ENCODE data around the gene UBE2J2.
"Not testable (repeated sequence)": the region's sequence is repeated elsewhere in the genome, so short reads cannot be mapped to it uniquely, and the experiment has no call there.

Gene UBE2J2

DNA sequence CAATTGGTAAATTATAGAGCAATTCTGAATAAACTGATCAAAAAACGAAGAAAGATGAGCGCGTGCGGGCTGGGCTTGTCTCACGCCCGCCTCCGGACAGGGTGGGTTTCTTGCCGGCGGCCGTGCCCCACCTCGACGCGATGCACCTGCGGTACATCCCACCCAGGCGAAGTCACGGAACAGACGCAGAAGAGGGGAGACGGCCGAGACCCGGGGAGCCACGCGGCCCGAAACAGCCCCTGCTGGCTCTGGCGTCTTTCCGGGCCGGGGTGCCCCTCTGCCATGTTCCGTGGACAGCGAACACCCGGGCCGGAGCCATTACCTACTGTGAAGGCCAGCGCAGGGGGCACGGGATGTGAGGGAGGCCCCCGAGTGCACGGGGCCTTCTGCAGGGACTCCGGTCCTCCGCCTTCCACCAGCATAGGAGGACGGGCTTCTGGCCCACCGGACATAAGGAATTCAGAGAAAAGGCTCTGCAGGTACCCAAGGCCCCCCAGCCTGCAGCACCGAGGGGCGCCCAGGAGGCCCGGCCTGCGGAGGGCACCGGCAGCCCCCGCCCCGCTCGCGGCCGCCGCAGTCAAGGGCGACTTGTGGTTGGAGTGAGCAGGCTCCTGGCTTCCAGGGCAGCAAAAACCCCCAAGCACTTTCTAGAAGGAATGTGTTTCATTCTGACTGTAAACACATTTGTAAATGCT lies 19.5 kb downstream of the UBE2J2 start:
- DNase-seq = no peak

GRCh38 chr1:1253314-1253713 lies 20.3 kb downstream of the UBE2J2 start:
- no peak for DNase-seq

DNA sequence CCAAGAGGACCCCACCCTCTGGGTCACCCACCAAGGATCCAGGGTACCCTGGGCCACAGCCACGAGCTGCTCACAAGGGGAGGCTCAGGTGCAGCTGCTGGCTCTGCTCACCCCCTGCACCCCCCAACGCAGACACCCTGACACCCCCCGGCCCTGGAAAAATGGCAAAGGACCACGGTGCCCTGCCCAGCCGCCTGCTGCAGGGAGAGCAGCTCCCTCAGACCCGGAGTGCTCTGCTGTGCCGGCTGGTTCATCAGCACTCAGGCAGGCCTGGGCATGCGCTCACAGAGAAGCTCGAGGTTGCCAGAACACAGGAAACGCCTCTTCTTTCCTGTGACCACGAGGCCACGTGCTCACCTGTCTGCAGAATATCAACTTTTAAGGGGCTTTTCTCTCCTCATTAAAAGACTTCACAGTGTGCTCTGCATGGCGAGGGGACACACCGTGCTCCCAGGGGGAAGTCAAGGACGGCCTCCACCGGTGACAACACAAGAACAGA lies 22.8 kb downstream of the UBE2J2 start:
- DNase-seq = peak; percentile 58 to 69

DNA sequence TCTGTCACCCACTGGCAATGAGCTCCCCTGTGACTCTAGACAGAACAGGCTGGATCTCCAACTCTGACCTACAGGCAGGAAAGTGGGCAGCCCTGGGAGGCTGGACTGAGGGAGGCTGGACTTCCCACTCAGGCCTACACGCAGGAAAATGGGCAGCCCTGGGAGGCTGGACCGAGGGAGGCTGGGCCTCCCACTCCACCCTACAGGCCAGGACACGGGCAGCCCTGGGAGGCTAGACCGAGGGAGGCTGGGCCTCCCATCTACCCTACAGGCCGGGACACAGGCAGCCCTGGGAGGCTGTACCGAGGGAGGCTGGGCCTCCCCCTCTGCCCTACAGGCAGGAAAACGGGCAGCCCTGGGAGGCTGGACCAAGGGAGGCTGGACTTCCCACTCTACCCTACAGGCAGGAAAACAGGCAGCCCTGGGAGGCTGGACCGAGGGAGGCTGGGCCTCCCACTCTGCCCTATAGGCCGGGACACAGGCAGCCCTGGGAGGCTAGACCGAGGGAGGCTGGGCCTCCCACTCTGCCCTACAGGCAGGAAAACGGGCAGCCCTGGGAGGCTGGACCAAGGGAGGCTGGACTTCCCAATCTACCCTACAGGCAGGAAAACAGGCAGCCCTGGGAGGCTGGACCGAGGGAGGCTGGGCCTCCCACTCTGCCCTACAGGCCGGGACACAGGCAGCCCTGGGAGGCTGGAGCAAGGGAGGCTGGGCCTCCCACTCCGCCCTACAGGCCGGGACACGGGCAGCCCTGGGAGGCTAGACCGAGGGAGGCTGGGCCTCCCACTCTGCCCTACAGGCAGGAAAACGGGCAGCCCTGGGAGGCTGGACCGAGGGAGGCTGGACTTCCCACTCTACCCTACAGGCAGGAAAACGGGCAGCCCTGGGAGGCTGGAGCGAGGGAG lies 25.4 kb downstream of the UBE2J2 start:
- not testable (repeated sequence) for DNase-seq

DNA sequence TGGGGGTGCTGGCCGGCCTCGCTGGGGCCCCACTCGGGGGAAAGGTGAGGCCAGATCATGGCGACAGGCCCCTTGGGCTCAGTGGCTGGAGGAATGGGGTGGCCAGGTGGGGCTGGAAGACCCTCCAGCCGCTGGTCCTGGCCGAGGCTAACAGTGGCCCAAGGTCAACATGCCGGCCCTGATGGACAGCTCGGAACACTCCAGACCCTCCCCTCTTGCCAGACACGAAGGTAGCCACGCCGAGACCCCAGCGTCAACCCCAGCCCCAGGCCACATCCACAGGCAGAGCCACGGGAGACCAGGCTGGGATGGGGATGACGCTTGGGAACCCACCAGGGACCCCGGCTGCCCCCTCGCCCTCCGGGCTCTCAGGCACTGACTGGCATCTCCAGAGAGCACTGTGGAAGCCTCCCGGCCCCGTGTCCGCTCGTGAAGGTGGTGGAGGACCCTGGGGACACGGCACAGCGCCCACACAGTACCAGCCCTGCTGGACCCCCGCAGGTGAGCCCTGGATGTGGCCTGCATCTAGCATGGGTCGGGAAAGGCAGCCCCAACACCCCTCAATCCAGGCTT lies 26.2 kb downstream of the UBE2J2 start:
- DNase-seq = no peak

DNA sequence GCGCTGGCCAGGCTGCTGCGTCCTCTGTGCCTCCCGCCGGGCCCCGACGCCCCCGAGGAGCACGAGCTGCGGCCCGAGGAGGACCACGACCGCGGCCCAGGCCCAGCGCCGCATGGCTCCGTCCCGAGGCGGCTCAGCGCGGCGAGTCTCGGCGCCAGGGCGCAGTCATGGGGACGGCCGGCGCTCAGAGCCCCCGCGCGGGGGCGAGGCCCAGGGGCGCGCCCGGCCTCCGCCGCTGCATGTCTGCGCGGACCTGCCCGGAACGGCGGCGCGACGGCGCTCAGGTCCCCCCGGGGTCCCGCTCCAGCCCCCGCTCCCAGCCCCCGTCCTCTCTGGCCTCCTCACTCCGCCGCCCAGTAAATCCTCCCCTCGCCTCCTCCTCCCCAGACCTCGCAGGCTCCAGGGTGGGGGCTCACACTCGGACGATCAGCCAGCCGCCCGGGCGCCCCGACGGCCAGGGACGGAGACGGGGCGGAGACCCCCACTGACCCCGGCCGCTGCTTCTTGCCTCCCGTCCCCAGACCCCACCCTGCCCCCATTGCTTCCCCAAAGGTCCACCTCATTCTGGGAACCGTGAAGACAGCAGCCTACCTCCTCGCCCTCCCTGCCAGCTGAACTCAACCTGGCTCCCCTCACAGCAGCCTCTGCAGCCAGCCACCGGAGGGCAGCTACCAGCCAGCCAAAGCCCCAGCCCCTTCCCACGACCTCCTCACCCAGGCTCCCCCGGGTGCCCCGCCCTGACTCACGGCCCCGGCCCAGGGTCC lies 26.9 kb downstream of the UBE2J2 start, which contains the start of gene C1QTNF12:
C1QTNF12 (minus strand) TSS at position 146 of the 764 bp plus-strand sequence; CDS start at position 114, 32 bp downstream.
- no peak for DNase-seq

DNA sequence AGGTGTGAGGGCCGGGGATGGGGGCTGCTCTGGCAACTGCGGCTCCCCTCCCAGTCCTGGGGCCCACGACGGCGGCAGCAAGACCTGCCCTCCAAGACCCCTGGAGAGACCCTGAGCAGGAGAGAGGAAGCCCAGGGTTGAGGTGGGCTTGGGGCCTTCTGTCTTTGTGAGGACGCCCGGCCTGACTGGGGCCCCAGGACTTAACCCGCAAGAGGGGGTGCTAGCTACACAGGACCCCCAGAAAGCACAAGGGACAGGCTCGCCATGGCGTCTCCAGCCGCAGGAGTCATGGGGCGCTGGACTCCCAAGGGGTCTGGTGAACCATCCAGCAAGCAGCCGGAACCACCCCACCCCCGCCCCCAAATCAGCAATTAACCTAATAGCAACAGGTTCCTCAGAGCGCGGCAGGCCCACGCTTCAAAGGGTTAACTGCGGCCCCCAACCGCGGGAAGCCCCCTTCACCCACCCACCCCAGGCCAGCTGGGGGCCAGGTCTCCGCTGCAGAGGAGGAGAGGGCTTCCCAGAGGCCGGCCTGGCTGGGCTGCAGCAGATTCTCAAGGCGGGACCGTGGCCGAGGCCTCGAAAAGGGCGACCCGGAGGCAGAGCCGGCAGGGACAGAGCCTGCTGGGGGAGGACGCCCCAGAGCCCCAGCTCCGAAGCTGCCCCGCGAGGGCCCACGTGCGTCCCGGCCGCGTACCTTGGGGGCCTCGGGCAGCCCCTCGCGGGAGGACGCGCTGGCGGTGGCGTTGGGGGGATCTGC lies 27.7 kb downstream of the UBE2J2 start:
- no peak for DNase-seq

- DNase-seq = no peak
Measured at GRCh38 chr1:1245178-1245816, 28.4 kb downstream of the UBE2J2 start.

GRCh38 chr1:1244192-1244811 lies 29.4 kb downstream of the UBE2J2 start:
- DNase-seq = no peak

DNA sequence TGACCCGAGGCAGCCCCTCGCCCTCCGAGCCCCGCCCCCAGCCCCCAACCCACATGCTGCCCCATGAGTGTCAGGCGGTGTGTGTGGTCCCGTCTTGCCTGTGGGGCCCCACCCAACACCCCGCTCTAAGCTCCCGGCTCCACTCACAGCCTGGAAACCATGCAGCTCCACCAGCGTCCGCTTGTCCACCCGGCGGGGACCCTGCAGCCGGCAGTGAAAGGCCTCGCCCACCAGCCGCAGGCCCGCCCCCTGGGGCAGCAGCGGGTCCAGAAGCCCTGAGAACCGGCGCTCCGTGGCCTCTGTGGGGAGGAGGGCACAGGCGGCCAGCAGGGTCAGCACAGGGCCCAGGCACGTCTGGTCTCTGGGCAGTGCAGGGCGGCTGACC lies 29.9 kb downstream of the UBE2J2 start:
- no peak for DNase-seq

GRCh38 chr1:1243266-1243660 lies 30.4 kb downstream of the UBE2J2 start:
- DNase-seq = no peak

DNA sequence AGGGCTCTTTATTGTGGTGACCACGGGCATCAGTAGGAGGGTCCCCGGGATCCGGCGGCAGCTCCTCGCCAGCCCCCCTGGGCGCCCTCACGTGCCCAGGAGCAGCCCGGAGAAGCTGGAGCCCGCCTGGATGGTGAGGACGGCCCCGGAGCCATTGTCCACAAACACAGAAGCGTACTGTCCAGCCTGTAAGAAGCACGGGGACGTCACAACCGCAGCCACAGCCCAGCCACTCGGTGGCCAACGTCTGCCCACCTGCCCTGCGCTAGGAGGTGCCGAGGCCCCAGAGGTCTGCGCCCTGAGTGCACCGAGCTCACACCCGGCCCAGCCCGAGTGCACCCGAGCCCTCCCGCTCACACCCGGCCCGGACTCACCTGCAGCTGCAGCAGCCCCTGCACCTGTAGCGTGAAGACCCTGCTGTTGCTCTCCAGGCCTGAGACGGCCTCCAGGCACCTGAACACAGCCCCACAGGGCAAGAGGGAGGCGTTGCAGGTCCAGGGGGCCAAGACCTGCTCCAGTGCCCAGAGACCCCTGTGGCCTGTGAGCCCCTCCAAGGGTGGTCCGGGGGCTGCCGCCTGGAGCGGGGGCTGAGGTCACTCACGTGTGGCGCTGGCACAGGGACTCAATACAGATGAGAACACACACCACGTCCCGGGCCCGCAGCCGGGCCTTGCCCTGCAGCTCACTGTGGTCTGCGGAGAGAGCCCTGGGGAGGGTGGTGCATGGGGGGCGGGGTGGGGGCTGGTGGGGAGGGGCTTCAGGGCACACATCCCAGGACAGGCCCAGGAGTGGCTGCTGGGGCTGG lies 31.0 kb downstream of the UBE2J2 start:
- no peak for DNase-seq

GRCh38 chr1:1241588-1242219 lies 31.9 kb downstream of the UBE2J2 start:
- DNase-seq = no peak

- DNase-seq = no peak
Measured at GRCh38 chr1:1240822-1241587, 32.6 kb downstream of the UBE2J2 start.

DNA sequence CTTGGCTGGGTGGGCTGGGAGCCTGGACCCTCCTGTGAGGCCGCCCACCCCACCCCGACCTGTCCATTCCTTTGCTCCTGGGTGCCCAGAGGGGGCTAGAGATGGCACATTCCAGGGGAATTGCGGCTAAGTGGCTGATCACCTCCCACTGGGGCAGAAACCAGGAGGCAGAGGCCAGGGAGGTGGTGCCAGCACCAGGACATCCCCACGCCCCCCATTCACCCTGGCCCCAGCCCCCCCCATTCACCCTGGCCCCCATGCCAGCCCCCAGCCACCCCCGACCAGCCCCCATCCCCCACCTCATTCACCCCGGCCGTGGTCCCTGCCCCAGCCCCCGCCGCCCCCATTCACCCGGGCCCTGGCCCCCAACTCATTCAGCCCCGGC lies 33.3 kb downstream of the UBE2J2 start:
- DNase-seq = no peak

DNA sequence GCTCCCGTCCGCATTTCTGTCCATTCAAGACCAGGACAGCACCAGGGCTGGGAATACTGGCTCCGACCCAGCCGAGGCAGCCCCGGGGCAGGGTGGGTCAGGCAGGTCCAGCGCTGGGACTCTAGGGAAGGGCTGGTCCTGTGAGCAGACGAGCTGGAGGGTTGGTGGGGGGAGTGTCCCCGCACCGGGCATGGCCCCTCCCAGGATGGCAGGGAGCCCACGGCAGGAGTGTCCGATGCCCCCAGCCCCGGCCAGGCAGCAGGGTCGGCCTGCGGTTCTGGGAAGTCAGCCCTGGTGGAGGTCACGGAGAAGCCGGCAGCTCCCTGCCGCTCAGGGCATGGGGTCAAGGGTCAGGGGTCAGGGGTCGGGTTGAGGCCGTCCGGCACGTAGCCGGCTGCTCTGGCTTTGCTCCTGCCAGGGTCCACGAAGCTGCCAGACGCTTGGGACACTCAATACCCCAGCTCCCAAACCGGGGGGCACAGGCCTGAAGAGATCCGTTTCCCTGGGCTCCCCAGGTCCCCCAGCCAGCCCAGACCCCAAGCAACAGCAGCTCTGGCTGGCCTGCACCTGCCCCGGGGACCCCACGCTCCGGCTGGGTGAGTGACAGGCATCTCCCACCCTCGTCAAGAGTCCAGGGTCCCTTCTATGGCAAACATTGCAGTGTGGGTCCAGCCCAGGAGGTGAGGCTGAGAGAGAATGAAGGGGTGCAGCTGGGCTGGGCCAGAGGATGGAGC lies 33.9 kb downstream of the UBE2J2 start:
- DNase-seq = no peak

- DNase-seq = no peak
Measured at GRCh38 chr1:1239227-1239613, 34.4 kb downstream of the UBE2J2 start.

GRCh38 chr1:1238702-1239178 lies 34.9 kb downstream of the UBE2J2 start:
- no peak for DNase-seq

Measured in activated CD4-positive, alpha-beta T cell treated with anti-CD3 and anti-CD28 coated beads, Interleukin-2, amount 50 U/mL, for 48 hours (primary cell).